ENCODE results near the gene C17orf67.

DNA sequence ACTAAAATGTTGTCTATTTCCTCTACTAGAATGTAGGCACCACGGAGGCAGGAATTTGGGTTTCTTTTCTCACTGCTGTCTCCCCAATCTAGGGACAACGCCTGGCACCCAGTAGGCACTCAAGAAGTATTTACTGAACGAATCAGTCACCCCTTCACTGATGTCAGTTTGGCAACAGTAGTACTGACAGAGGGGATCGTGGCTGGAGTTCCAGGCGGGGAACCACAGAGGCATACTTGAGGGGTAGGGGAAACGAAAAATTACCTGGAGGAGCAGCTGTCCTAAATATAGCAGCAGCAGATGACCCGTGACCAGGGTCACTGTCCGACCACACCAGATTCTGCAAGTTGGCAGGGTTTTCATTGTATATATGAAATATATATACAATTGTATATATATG, 46.9 kb upstream of the C17orf67 start:
- TF ChIP-seq, protein P1, sequence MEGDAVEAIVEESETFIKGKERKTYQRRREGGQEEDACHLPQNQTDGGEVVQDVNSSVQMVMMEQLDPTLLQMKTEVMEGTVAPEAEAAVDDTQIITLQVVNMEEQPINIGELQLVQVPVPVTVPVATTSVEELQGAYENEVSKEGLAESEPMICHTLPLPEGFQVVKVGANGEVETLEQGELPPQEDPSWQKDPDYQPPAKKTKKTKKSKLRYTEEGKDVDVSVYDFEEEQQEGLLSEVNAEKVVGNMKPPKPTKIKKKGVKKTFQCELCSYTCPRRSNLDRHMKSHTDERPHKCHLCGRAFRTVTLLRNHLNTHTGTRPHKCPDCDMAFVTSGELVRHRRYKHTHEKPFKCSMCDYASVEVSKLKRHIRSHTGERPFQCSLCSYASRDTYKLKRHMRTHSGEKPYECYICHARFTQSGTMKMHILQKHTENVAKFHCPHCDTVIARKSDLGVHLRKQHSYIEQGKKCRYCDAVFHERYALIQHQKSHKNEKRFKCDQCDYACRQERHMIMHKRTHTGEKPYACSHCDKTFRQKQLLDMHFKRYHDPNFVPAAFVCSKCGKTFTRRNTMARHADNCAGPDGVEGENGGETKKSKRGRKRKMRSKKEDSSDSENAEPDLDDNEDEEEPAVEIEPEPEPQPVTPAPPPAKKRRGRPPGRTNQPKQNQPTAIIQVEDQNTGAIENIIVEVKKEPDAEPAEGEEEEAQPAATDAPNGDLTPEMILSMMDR (IDR thresholded peaks at IDR 0.05; ENCODE audit: borderline replicate concordance, extremely low read depth, low read length, poor library complexity, severe bottlenecking) = no peak
- TF ChIP-seq EZH2 (IDR thresholded peaks at IDR 0.05; ENCODE audit: borderline replicate concordance, low read depth, low read length, severe bottlenecking) = no peak
